Measurements from ENCODE around the gene NRG4. TPM values are rescaled to one million over a fixed set of nuclear protein-coding genes. Genes with fewer than 3 reads are reported as not detected.

NRG4 gene
- total and polyA plus RNA-seq, 9 of the 15 experiments (the other 6 are each of a cell fraction or from before 2014, with no cell fraction given), result 0.33 to 2.5 (median 0.76) TPM

GRCh38 chr15:76033438-76033837 lies 21.2 kb upstream of the NRG4 start:
- ChIA-PET CTCF (ENCODE audit: low intra/inter-chr PET ratio) (no interaction called here), POLR2A (no interaction called here)
- H2AFZ ChIP-seq (ENCODE audit: low read depth, low read length), result no peak overlapping the region
- DNase-seq (ENCODE audit: extremely low read depth in 1 of 4, low spot score in 3 of 4), result no peak
- intact Hi-C loops (cut with micrococcal nuclease), result no loop called here
- H3K36me3 ChIP-seq (ENCODE audit: control insufficient read depth, insufficient read depth, low read length), result no peaks in the 10 kb centered on the region
- in situ Hi-C loops (cut with MboI), result no loop called here
- no peak overlapping the region for H3K27ac ChIP-seq (ENCODE audit: extremely low read depth, low read depth, low read length)
- H3K4me3 ChIP-seq, result no peak overlapping the region
- no peak for FAIRE-seq
- H3K4me2 ChIP-seq (ENCODE audit: insufficient read depth, low read length), result no peak overlapping the region
- H3K9ac ChIP-seq (ENCODE audit: insufficient read depth in 1 of 2, low read depth in 2 of 2, low read length in 2 of 2), result no peak overlapping the region
- BruUV-seq (replicated peaks), result no TSS peak
- H3K79me2 ChIP-seq (ENCODE audit: control insufficient read depth, insufficient read depth, low read length), result no peaks in the 10 kb centered on the region
- peaks cover 2 to 8% of the 10 kb centered on the region in 2 experiments; a peak in 2 of 5 replicates for H3K27me3 ChIP-seq (ENCODE audit: control insufficient read depth in 2 of 2, insufficient read depth in 2 of 2, low read length in 2 of 2)
- 8% methylated on average over 1 of the region's 1 CpG for WGBS (ENCODE audit: insufficient coverage, low coverage, missing lambda C conversion rate)
- H3K9me3 ChIP-seq (replicated peaks; ENCODE audit: control insufficient read depth, insufficient read depth, low read depth, low read length), result no peaks in the 10 kb centered on the region; the same call in 1 of the 2 replicates
- H3K4me1 ChIP-seq (replicated peaks in 1 of 2; ENCODE audit: control insufficient read depth in 2 of 2, insufficient read depth in 2 of 2, low read length in 2 of 2), result no peaks in the 10 kb centered on the region
- TF ChIP-seq ATF3 (IDR thresholded peaks at IDR 0.05) (peak; percentile 25; the same call in 1 of the 2 replicates), ATF3 (CRISPR knock-in tag; conservative IDR thresholded peaks at IDR 0.05) (no peak), ZBTB7A (IDR thresholded peaks at IDR 0.05; ENCODE audit: borderline replicate concordance, control insufficient read depth, low read depth, low read length) (no peak)
- no peaks in the 10 kb centered on the region for H3K9me1 ChIP-seq (ENCODE audit: control insufficient read depth, insufficient read depth, low read length)
- no peak for ATAC-seq
- no peaks in the 10 kb centered on the region for H4K20me1 ChIP-seq (replicated peaks; ENCODE audit: control insufficient read depth, insufficient read depth, low read length)

GRCh38 chr15:76032046-76032445 lies 19.8 kb upstream of the NRG4 start:
- no peak overlapping the region for H3K4me3 ChIP-seq
- no peaks in the 10 kb centered on the region for H3K79me2 ChIP-seq (ENCODE audit: control insufficient read depth, insufficient read depth, low read length)
- no peak overlapping the region for H3K4me2 ChIP-seq (ENCODE audit: insufficient read depth, low read length)
- H3K27me3 ChIP-seq (ENCODE audit: control insufficient read depth in 2 of 2, insufficient read depth in 2 of 2, low read length in 2 of 2), result no peaks in the 10 kb centered on the region; a peak in 2 of 5 replicates
- no peak for FAIRE-seq
- ChIA-PET CTCF (ENCODE audit: low intra/inter-chr PET ratio) (interaction anchor here (0.6 kb wide), 1 partner anchor 221 kb away, joined by 3 read pairs; no protein-coding TSS in a partner anchor), POLR2A (interaction anchor here (1.1 to 1.8 kb wide), 2 partner anchors 12 to 13 kb away, joined by 3 to 4 read pairs; no protein-coding TSS in a partner anchor)
- no peak overlapping the region for H3K27ac ChIP-seq (ENCODE audit: extremely low read depth, low read depth, low read length)
- no TSS peak for BruUV-seq (replicated peaks)
- intact Hi-C loops (cut with micrococcal nuclease), result no loop called here
- H3K9me1 ChIP-seq (ENCODE audit: control insufficient read depth, insufficient read depth, low read length), result no peaks in the 10 kb centered on the region
- WGBS (ENCODE audit: insufficient coverage, low coverage, missing lambda C conversion rate), result 0% methylated on average over 1 of the region's 1 CpG
- H3K9ac ChIP-seq (ENCODE audit: insufficient read depth in 1 of 2, low read depth in 2 of 2, low read length in 2 of 2), result no peak overlapping the region
- no peaks in the 10 kb centered on the region for H3K36me3 ChIP-seq (ENCODE audit: control insufficient read depth, insufficient read depth, low read length)
- no peak for DNase-seq (ENCODE audit: extremely low read depth in 1 of 4, low spot score in 3 of 4)
- in situ Hi-C loops (cut with MboI), result no loop called here
- ATAC-seq, result no peak
- H3K4me1 ChIP-seq (replicated peaks in 1 of 2; ENCODE audit: control insufficient read depth in 2 of 2, insufficient read depth in 2 of 2, low read length in 2 of 2), result no peaks in the 10 kb centered on the region
- no peaks in the 10 kb centered on the region; the same call in 1 of the 2 replicates for H3K9me3 ChIP-seq (replicated peaks; ENCODE audit: control insufficient read depth, insufficient read depth, low read depth, low read length)
- H2AFZ ChIP-seq (ENCODE audit: low read depth, low read length), result no peak overlapping the region
- H4K20me1 ChIP-seq (replicated peaks; ENCODE audit: control insufficient read depth, insufficient read depth, low read length), result no peaks in the 10 kb centered on the region
- no peak for TF ChIP-seq SRSF1 (IDR thresholded peaks at IDR 0.05; ENCODE audit: low read depth, low read length)
- no peak for TF ChIP-seq SAFB (IDR thresholded peaks at IDR 0.05; ENCODE audit: borderline replicate concordance, low read depth, low read length)
- TF ChIP-seq HMBOX1 (IDR thresholded peaks at IDR 0.05), result no peak
- TF ChIP-seq UBTF (IDR thresholded peaks at IDR 0.05; ENCODE audit: borderline replicate concordance in 1 of 2, low read depth in 2 of 2, low read length in 2 of 2), result no peak
- no peak for TF ChIP-seq RBM14 (IDR thresholded peaks at IDR 0.05; ENCODE audit: borderline replicate concordance, insufficient read depth, low read depth, low read length)
- TF ChIP-seq RAD21 (CRISPR knock-in tag; conservative IDR thresholded peaks at IDR 0.05 in 1 of 2, IDR thresholded peaks at IDR 0.05 in 1 of 2), result no peak
